GM12892 (cell line): ENCODE data around the gene ZPR1.

ENCODE experiments used
- DNase-seq: peaks from one replicate; pipeline ENCODE4 v3.0.0; 2011; ENCODE audit not compliant: insufficient read length
- FAIRE-seq: peaks from 2 replicates; lab custom pipeline; 2011; peaks lifted over from hg19 to GRCh38; lab: Jason Lieb, UNC
- POLR2A ChIP-seq: IDR thresholded peaks from 2 replicates; pipeline ENCODE4 v1.6.1; 2011; ENCODE audit warnings: low read depth, low read length, control low read depth
- POLR2AphosphoS5 ChIP-seq: IDR thresholded peaks from 2 replicates; pipeline ENCODE4 v1.6.1; 2011; ENCODE audit warnings: low read depth, low read length, control low read depth
- TAF1 ChIP-seq: IDR thresholded peaks from 2 replicates; pipeline ENCODE4 v1.6.1; 2011; ENCODE audit warnings: low read depth, mild to moderate bottlenecking, control low read depth, low read length, borderline replicate concordance

The ZPR1 gene

GRCh38 chr11:116788534-116788933 lies 711 bp upstream of the ZPR1 start:
- no peak for DNase-seq
- no peak for FAIRE-seq
- TF ChIP-seq POLR2AphosphoS5 (no peak), POLR2A (no peak), TAF1 (no peak)

DNA sequence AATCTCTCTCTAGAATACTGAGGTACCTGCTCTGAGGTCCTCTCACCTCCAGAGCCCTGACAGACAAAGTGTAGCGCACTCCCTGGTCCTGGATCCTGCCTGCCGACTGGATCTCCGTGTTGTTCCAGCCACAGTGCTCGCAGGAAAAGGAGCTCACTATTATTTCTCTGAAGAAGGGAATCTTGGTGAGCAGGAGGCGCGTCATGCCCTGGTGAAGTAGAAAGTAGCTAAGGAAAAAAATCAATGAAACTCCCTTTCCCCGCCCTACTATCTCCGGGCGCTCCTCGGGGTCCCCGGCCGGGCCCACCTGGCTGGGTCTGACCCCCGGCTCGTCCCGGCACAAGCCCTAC lies 412 bp downstream of the ZPR1 start:
- DNase-seq (no peak), FAIRE-seq (no peak)
- TF ChIP-seq POLR2A (no peak), POLR2AphosphoS5 (no peak), TAF1 (no peak)

- DNase-seq (no peak), FAIRE-seq (peak; percentile 60)
- TF ChIP-seq POLR2A = no peak
- TF ChIP-seq POLR2AphosphoS5 = no peak
- TF ChIP-seq TAF1 = no peak
Measured at GRCh38 chr11:116786966-116787365, 857 bp downstream of the ZPR1 start.

- DNase-seq (no peak), FAIRE-seq (peak; percentile 64)
- TF ChIP-seq TAF1 = no peak
- no peak for TF ChIP-seq POLR2A
- no peak for TF ChIP-seq POLR2AphosphoS5
Measured at GRCh38 chr11:116786326-116786725, 1.5 kb downstream of the ZPR1 start.

DNA sequence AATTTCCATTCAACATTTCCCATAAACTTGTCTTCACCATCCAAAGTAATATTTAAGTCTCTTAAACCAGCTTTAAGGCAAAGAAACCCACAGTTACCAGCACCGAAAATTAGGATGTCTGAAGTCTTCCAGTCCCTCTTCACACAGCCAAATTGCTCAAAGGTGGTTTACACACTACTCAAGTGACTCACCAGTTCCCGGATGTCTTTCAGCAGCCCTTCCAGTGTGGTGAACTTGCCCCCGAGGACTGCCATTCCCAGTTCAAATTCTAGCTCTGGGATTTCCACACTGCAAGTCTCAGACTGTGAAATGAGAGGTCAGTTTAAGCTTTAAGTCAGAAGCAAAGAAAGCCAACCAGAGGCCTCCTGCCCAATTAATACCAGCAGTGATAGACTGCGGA lies 5.1 kb downstream of the ZPR1 start:
- FAIRE-seq (peak; percentile 87), DNase-seq (no peak)

DNA sequence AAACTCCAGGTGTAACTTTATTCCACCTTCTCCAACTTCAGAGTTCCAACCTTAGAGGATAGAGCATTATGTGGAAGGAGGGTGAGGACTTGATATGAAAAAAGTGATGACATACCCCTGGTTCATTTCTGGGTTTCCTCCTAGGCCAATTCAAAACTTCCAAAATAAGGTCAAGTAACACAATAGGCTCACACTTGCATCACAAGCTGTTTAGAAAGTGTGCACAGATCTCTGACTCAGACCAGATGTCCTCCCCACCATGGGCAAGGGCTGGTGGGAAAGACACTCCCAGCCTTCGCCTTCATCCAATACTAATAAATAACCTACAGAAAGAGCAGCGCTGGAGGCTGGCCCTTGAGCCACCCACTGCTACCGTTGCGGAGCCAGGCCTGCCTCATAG lies 9.3 kb downstream of the ZPR1 start:
- FAIRE-seq (no peak), DNase-seq (no peak)
- TF ChIP-seq POLR2AphosphoS5 = no peak
- no peak for TF ChIP-seq POLR2A
- no peak for TF ChIP-seq TAF1

More for the DNA sequence above, 5.1 kb downstream of the ZPR1 start:
- TF ChIP-seq POLR2A (no peak), TAF1 (no peak), POLR2AphosphoS5 (no peak)

- DNase-seq = no peak
- TF ChIP-seq POLR2A (no peak), TAF1 (no peak)
- FAIRE-seq = no peak
Measured at GRCh38 chr11:116777056-116777455, 10.8 kb downstream of the ZPR1 start.

- peak; percentile 51 for FAIRE-seq
- TF ChIP-seq POLR2A (no peak), POLR2AphosphoS5 (no peak; the same call in 1 of the 2 replicates), TAF1 (no peak)
- no peak for DNase-seq
Measured at GRCh38 chr11:116776522-116776984, 11.3 kb downstream of the ZPR1 start.

DNA sequence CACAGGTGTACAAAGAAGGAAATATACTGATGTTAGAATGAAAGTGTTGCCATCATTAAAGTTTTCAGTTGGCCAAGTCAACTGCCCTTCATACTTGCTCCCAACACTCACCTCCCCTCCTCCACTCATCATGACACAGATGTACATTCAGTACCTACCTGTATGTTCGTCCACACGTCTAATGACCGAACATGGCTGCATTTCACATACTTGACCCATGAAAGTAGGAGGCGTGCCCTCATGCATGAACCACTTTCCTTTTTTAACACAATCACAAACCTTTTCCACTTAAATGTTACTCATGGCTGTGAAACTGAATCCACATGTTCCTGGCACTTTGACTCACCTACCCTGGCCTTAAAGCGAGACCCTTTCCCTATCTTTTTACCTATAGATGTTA lies 11.8 kb downstream of the ZPR1 start:
- no peak for FAIRE-seq
- no peak for DNase-seq
- TF ChIP-seq POLR2AphosphoS5 (peak; percentile 71), POLR2A (peak; percentile 61), TAF1 (no peak)

- FAIRE-seq (no peak), DNase-seq (no peak)
- TF ChIP-seq POLR2A = peak; percentile 65
- TF ChIP-seq POLR2AphosphoS5 = peak; percentile 66; the same call in 1 of the 2 replicates
- TF ChIP-seq TAF1 = no peak
Measured at GRCh38 chr11:116774661-116775060, 13.2 kb downstream of the ZPR1 start.

- FAIRE-seq (peak; percentile 51), DNase-seq (no peak)
- TF ChIP-seq TAF1 (no peak), POLR2A (no peak; the same call in 1 of the 2 replicates), POLR2AphosphoS5 (no peak)
Measured at GRCh38 chr11:116773203-116774097, 14.4 kb downstream of the ZPR1 start.

DNA sequence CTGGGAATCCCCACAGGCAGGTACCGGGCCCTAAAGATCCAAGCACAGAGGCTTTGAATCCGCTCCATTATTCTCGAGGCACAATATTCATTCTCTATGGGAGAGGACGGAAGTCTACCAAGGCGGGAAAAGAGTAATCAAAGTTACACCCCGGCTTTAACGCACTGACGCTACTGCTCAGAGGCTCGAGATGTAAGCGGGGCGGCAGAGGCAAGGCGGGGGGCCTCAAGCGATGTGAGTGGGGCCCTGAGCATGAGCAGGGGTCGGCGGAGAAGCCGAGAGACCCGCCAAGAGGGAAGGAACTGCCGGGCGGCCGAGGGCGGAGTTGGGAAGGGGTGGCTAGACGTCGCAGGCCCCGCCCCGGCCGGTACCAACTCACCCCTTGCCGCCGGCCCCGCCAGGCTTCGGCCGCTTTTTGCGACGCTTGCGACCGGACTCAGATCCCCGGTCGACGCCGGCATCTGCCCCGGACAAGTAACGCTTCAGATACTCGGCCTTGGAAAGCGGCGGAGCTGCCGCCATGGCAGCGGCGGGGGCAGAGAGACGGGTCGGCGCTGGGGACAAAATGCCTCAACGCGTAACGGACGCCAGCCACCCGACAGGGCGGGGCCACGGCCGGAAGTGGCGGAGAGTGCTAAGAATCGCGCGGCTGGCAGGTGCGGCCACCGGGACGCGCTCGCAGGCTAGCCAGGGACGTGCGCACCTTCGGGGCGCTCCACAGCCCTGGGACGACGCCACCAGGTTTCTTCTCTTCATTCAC lies 15.2 kb downstream of the ZPR1 start, which contains the start of gene BUD13:
TSS of gene BUD13 (minus strand) at position 545 of the 760 bp plus-strand sequence. CDS start at position 522, 23 bp downstream.
- TF ChIP-seq TAF1 (peak; percentile 81), POLR2AphosphoS5 (peak; percentile 85), POLR2A (peak; percentile 95)
- peak; percentile 89 for DNase-seq
- peak; percentile 100 for FAIRE-seq
